ENCODE results near the gene DOK6. TPM values are rescaled to one million over a fixed set of nuclear protein-coding genes. Genes with fewer than 3 reads are reported as not detected.

The DOK6 gene
- total and polyA plus RNA-seq, 10 of the 15 experiments (the other 5 are each of a cell fraction or from before 2014, with no cell fraction given), result 0.01 to 0.09 (median 0.04) TPM; not detected in 4

- no peak for TF ChIP-seq ZBTB33 (IDR thresholded peaks at IDR 0.05)
- no peak for TF ChIP-seq KAT2A (conservative IDR thresholded peaks at IDR 0.05; ENCODE audit: control insufficient read depth, low read depth, low read length)
- TF ChIP-seq MEF2A (IDR thresholded peaks at IDR 0.05; ENCODE audit: insufficient read depth, low read depth, low read length), result no peak
- TF ChIP-seq NFIC (IDR thresholded peaks at IDR 0.05; ENCODE audit: low read depth, low read length), result no peak
- TF ChIP-seq MTA2 (IDR thresholded peaks at IDR 0.05; ENCODE audit: low read depth), result no peak
- no peak for TF ChIP-seq REST (IDR thresholded peaks at IDR 0.05; ENCODE audit: low read depth, low read length)
- no peak for TF ChIP-seq NBN (IDR thresholded peaks at IDR 0.05)
- no peak for TF ChIP-seq ZNF622 (IDR thresholded peaks at IDR 0.05)
Observed at GRCh38 chr18:69586537-69586936, 185.8 kb downstream of the DOK6 start (continued).

GRCh38 chr18:69588301-69588700 is 187.6 kb downstream of the DOK6 start:
- FAIRE-seq (no peak), ATAC-seq (peak; percentile 50; the same call in 2 of the 3 replicates), DNase-seq (ENCODE audit: low read depth, low spot score) (no peak)
- no peaks in the 10 kb centered on the region for H3K4me1 ChIP-seq (ENCODE audit: control insufficient read depth, insufficient read depth, low read length)
- BruUV-seq (replicated peaks), result no TSS peak
- no peaks in the 10 kb centered on the region for H3K79me2 ChIP-seq (ENCODE audit: control insufficient read depth, insufficient read depth, low read length)
- H3K36me3 ChIP-seq (ENCODE audit: control insufficient read depth in 2 of 2, insufficient read depth in 2 of 2, low read length in 1 of 2), result no peaks in the 10 kb centered on the region
- in situ Hi-C loops (cut with MboI), result no loop called here
- POLR2A ChIA-PET, result no interaction called here
- H4K20me1 ChIP-seq (ENCODE audit: control insufficient read depth, insufficient read depth), result no peaks in the 10 kb centered on the region
- CTCF ChIA-PET, result interaction anchor here (1.5 to 1.9 kb wide), 2 partner anchors 497 to 499 kb away, joined by 6 to 7 read pairs; no protein-coding TSS in a partner anchor
- H2AFZ ChIP-seq (ENCODE audit: control insufficient read depth, low read depth, low read length), result no peak overlapping the region
- SMC1A ChIA-PET (ENCODE audit: uncharacterized antibody, unreplicated experiment), result interaction anchor here (0.6 to 1.2 kb wide), 3 partner anchors 9 to 597 kb away, joined by 3 to 4 read pairs (median 3); no protein-coding TSS in a partner anchor
- 34% methylated on average over 3 of the region's 3 CpGs for WGBS (ENCODE audit: insufficient coverage, insufficient replicate concordance, low lambda C conversion rate, missing lambda C conversion rate)
- no peak overlapping the region for H3K4me2 ChIP-seq (ENCODE audit: control insufficient read depth, insufficient read depth)
- H3K27me3 ChIP-seq (replicated peaks in 1 of 2; ENCODE audit: control insufficient read depth in 2 of 2, insufficient read depth in 2 of 2, low read length in 1 of 2), result no peaks in the 10 kb centered on the region
- RAD21 ChIA-PET (ENCODE audit: unreplicated experiment), result no interaction called here
- no peaks in the 10 kb centered on the region for H3K9me3 ChIP-seq (replicated peaks; ENCODE audit: control insufficient read depth, insufficient read depth, low read length)
- no peak overlapping the region for H3K9ac ChIP-seq (ENCODE audit: control insufficient read depth, insufficient read depth, low read length)
- no peak overlapping the region for H3K27ac ChIP-seq (ENCODE audit: control insufficient read depth, insufficient read depth)
- H3K4me3 ChIP-seq, result no peak overlapping the region
- intact Hi-C loops (cut with micrococcal nuclease; ENCODE audit: unreplicated experiment), result no loop called here
- TF ChIP-seq SMAD1 (IDR thresholded peaks at IDR 0.05; ENCODE audit: low read depth, partially characterized antibody) (no peak), YBX1 (IDR thresholded peaks at IDR 0.05) (no peak), PBX3 (IDR thresholded peaks at IDR 0.05; ENCODE audit: insufficient replicate concordance, low read depth, low read length) (no peak), POLR2A (IDR thresholded peaks at IDR 0.05; ENCODE audit: low read depth, low read length) (no peak), NFIC (IDR thresholded peaks at IDR 0.05; ENCODE audit: low read depth, low read length) (no peak), CREB1 (IDR thresholded peaks at IDR 0.05; ENCODE audit: low read depth) (no peak), ZNF622 (IDR thresholded peaks at IDR 0.05) (no peak), EZH2 (IDR thresholded peaks at IDR 0.05; ENCODE audit: borderline replicate concordance, control insufficient read depth, low read depth, low read length) (no peak), MEF2B (IDR thresholded peaks at IDR 0.05; ENCODE audit: partially characterized antibody, poor library complexity, severe bottlenecking) (no peak)
